MCF 10A (cell line): ENCODE results near the gene ECSIT. TPM values are rescaled to one million over a fixed set of nuclear protein-coding genes. Genes with fewer than 3 reads are reported as not detected.
A peak's percentile ranks its signal among the peaks of the same experiment; 100 is the strongest.

Experiments
- BruUV-seq: library from RNA; stranded (reverse); fragments of 400-500 nt; replicated peaks from 2 replicates; lab custom pipeline; 2021; lab: Mats Ljungman, UMichigan
- CTCF ChIA-PET: fragments of 300-600 bp; sonication (Branson Sonifier 250); formaldehyde crosslinking; extraction: SDS; loops from one replicate; lab custom pipeline; 2021; ENCODE audit warnings: antibody characterized with exemption, inconsistent platforms; lab: Yijun Ruan, JAX
- POLR2A ChIA-PET: fragments of 300-600, 350-650 bp; sonication (Branson Sonifier 250); formaldehyde crosslinking; extraction: SDS; loops from one replicate; lab custom pipeline; 2020; ENCODE audit warnings: antibody characterized with exemption, inconsistent platforms; lab: Yijun Ruan, JAX
- DNase-seq: peaks from one replicate; pipeline ENCODE4 v3.0.0-alpha.2; 2018; ENCODE audit not compliant: unreplicated experiment
- H3K27ac Mint-ChIP-seq: one replicate; pipeline ENCODE4 v1.8.0; 2022; ENCODE audit warnings: mild to moderate bottlenecking, low read depth, mixed read lengths; ENCODE audit not compliant: unreplicated experiment
- H3K27me3 Mint-ChIP-seq: one replicate; pipeline ENCODE4 v1.8.0; 2022; ENCODE audit warnings: mixed read lengths; ENCODE audit not compliant: insufficient read depth, unreplicated experiment
- H3K36me3 Mint-ChIP-seq: one replicate; pipeline ENCODE4 v1.8.0; 2022; ENCODE audit warnings: mild to moderate bottlenecking, moderate library complexity, mixed read lengths; ENCODE audit not compliant: insufficient read depth, unreplicated experiment
- H3K4me1 Mint-ChIP-seq: one replicate; pipeline ENCODE4 v1.8.0; 2022; ENCODE audit warnings: mixed read lengths; ENCODE audit not compliant: insufficient read depth, unreplicated experiment
- H3K4me3 Mint-ChIP-seq: one replicate; pipeline ENCODE4 v1.8.0; 2022; ENCODE audit warnings: mild to moderate bottlenecking, moderate library complexity, mixed read lengths; ENCODE audit not compliant: unreplicated experiment
- H3K9me3 Mint-ChIP-seq: one replicate; pipeline ENCODE4 v1.8.0; 2022; ENCODE audit warnings: mixed read lengths; ENCODE audit not compliant: unreplicated experiment
- CTCF ChIP-seq: fragments of 200-600 bp; IDR thresholded peaks from one replicate; pipeline ENCODE4 v1.8.0; 2022; ENCODE audit warnings: antibody characterized with exemption, mild to moderate bottlenecking; ENCODE audit not compliant: unreplicated experiment
- intact Hi-C: fragments of 100-400 bp; cut with micrococcal nuclease; formaldehyde crosslinking; loops from 2 replicates; pipeline ENCODE4 v1.14.1; 2022
- total RNA-seq: library from RNA; stranded (reverse); gene quantifications from 2 replicates; pipeline ENCODE4 v1.2.3, GENCODE V29; 2022

The ECSIT gene
- total RNA-seq, 1 experiment from 2014 or later: 26.8 TPM

GRCh38 chr19:11538232-11539036 lies 9.5 kb upstream of the ECSIT start, which contains the start of gene CNN1:
CNN1 (plus strand) TSS chr19:11538851; CDS start chr19:11538928, 77 bp downstream.
- no peak within 1 kb of the TSS for H3K27ac Mint-ChIP-seq
- H3K27me3 Mint-ChIP-seq: no peaks in the 10 kb centered on the region
- ChIA-PET CTCF (interaction anchor here (0.7 kb wide), 1 partner anchor 8 kb away, joined by 4 read pairs; no protein-coding TSS in a partner anchor), POLR2A (interaction anchor here (0.8 kb wide), 1 partner anchor 9 kb away, joined by 4 read pairs; the partner anchor contains the start of gene ECSIT)
- H3K36me3 Mint-ChIP-seq: no peaks in the 10 kb centered on the region
- intact Hi-C loops: loop anchor here (10.0 kb wide), 1 partner anchor 46 kb away; no protein-coding TSS in a partner anchor
- BruUV-seq: no TSS peak
- no peak for TF ChIP-seq CTCF
- H3K4me1 Mint-ChIP-seq: peaks cover 3% of the 10 kb centered on the region
- no peaks in the 10 kb centered on the region for H3K9me3 Mint-ChIP-seq
- no peak within 1 kb of the TSS for H3K4me3 Mint-ChIP-seq
- DNase-seq: no peak

- BruUV-seq: no TSS peak
- TF ChIP-seq CTCF: peak; percentile 85
- peak overlapping the region; percentile 18 for H3K4me3 Mint-ChIP-seq
- peak overlapping the region; percentile 79 for H3K27ac Mint-ChIP-seq
- CTCF ChIA-PET: interaction anchor here (0.5 to 1.8 kb wide), 16 partner anchors 9 to 1268 kb away, joined by 3 to 12 read pairs (median 4); partner anchors contain the start of genes ELOF1 and ZNF20
- POLR2A ChIA-PET: interaction anchor here (0.9 to 1.5 kb wide), 2 partner anchors 23 kb away, joined by 3 to 5 read pairs; partner anchors contain the start of gene ELOF1
- H3K4me1 Mint-ChIP-seq: peaks cover 11% of the 10 kb centered on the region
- intact Hi-C loops: loop anchor here (2.0 to 10.0 kb wide), 2 partner anchors 23 to 49 kb away; partner anchors contain the start of gene ELOF1
- H3K36me3 Mint-ChIP-seq: no peaks in the 10 kb centered on the region
- H3K27me3 Mint-ChIP-seq: no peaks in the 10 kb centered on the region
- peak; percentile 86 for DNase-seq
- no peaks in the 10 kb centered on the region for H3K9me3 Mint-ChIP-seq
These were observed 7.1 kb upstream of the ECSIT start for GRCh38 chr19:11535792-11536595.

GRCh38 chr19:11534948-11535347 lies 6.0 kb upstream of the ECSIT start:
- H3K27ac Mint-ChIP-seq: no peak overlapping the region

More at GRCh38 chr19:11534948-11535347, 6.0 kb upstream of the ECSIT start:
- ChIA-PET CTCF (no interaction called here), POLR2A (interaction anchor here (0.9 kb wide), 1 partner anchor 24 kb away, joined by 3 read pairs; the partner anchor contains the start of gene ELOF1)
- H3K27me3 Mint-ChIP-seq: no peaks in the 10 kb centered on the region
- peak overlapping the region; percentile 1 for H3K4me3 Mint-ChIP-seq
- no peaks in the 10 kb centered on the region for H3K9me3 Mint-ChIP-seq
- peaks cover 11% of the 10 kb centered on the region for H3K4me1 Mint-ChIP-seq
- H3K36me3 Mint-ChIP-seq: no peaks in the 10 kb centered on the region
- DNase-seq: no peak
- intact Hi-C loops: loop anchor here (10.0 kb wide), 1 partner anchor 50 kb away; no protein-coding TSS in a partner anchor
- no peak for TF ChIP-seq CTCF
- BruUV-seq: no TSS peak
